OCI-LY1 (cell line): ENCODE data around the gene TST.

Source experiments
- H2AFZ ChIP-seq: fragments of 200-600 bp; sonication (generic), shearing (Covaris generic); 2 replicates; pipeline ENCODE4 v1.6.0; 2014; ENCODE audit warnings: antibody characterized with exemption, mild to moderate bottlenecking, low read length
- H3F3A ChIP-seq: fragments of 200-600 bp; sonication (generic), shearing (Covaris generic); 2 replicates; pipeline ENCODE4 v1.6.0; 2014; ENCODE audit warnings: mild to moderate bottlenecking, antibody characterized with exemption, low read length, moderate library complexity; ENCODE audit not compliant: insufficient read depth
- H3K27ac ChIP-seq: fragments of 200-600 bp; sonication (generic); 2 replicates; pipeline ENCODE4 v1.5.1; 2014; ENCODE audit warnings: low read length, mixed run types, mild to moderate bottlenecking, low read depth; ENCODE audit not compliant: poor library complexity, severe bottlenecking
- H3K27me3 ChIP-seq: fragments of 200-600 bp; sonication (generic); 2 replicates; pipeline ENCODE4 v1.6.0; 2014; ENCODE audit warnings: antibody characterized with exemption, mild to moderate bottlenecking, low read length, moderate library complexity; ENCODE audit not compliant: insufficient read depth
- H3K36me3 ChIP-seq: fragments of 200-600 bp; sonication (generic); 2 replicates; pipeline ENCODE4 v1.6.1; 2014; ENCODE audit warnings: mild to moderate bottlenecking, antibody characterized with exemption, low read length, moderate library complexity, mixed read lengths; ENCODE audit not compliant: insufficient read depth
- H3K4me1 ChIP-seq: fragments of 200-600 bp; sonication (generic); 2 replicates; pipeline ENCODE4 v1.5.1; 2014; ENCODE audit warnings: mild to moderate bottlenecking, low read length, moderate library complexity; ENCODE audit not compliant: insufficient read depth, severe bottlenecking
- H3K4me2 ChIP-seq: fragments of 200-600 bp; sonication (generic), shearing (Covaris generic); 2 replicates; pipeline ENCODE4 v1.6.1; 2014; ENCODE audit warnings: low read length
- H3K4me3 ChIP-seq: fragments of 200-600 bp; sonication (generic); 2 replicates; pipeline ENCODE4 v1.5.1; 2014; ENCODE audit warnings: low read length, low read depth, mild to moderate bottlenecking, mixed read lengths; ENCODE audit not compliant: poor library complexity, severe bottlenecking
- H3K79me2 ChIP-seq: fragments of 200-600 bp; shearing (Covaris generic); 2 replicates; pipeline ENCODE4 v1.6.1; 2016; ENCODE audit warnings: mixed run types, low read length, mixed read lengths; ENCODE audit not compliant: insufficient read depth
- H3K9ac ChIP-seq: fragments of 200-600 bp; sonication (generic), shearing (Covaris generic); 2 replicates; pipeline ENCODE4 v1.6.1; 2014; ENCODE audit warnings: mild to moderate bottlenecking, low read length, mixed read lengths
- H3K9me2 ChIP-seq: fragments of 200-600 bp; sonication (generic), shearing (Covaris generic); 2 replicates; pipeline ENCODE4 v1.6.1; 2014; ENCODE audit warnings: low read depth, mild to moderate bottlenecking, low read length, mixed read lengths
- H3K9me3 ChIP-seq: fragments of 200-600 bp; shearing (Covaris generic); 2 replicates; pipeline ENCODE4 v1.6.1; 2014; ENCODE audit warnings: low read length, mixed read lengths
- H4K20me1 ChIP-seq: fragments of 200-600 bp; sonication (generic), shearing (Covaris generic); 2 replicates; pipeline ENCODE4 v1.6.0; 2016; ENCODE audit warnings: mild to moderate bottlenecking, low read length; ENCODE audit not compliant: insufficient read depth
- CTCF ChIP-seq: fragments of 200-600 bp; sonication (generic), shearing (Covaris generic); IDR thresholded peaks from 2 replicates; pipeline ENCODE4 v1.5.1; 2017; ENCODE audit warnings: mild to moderate bottlenecking, antibody characterized with exemption, low read length, moderate library complexity, mixed read lengths
- EZH2 ChIP-seq: fragments of 200-600 bp; sonication (generic), shearing (Covaris generic); IDR thresholded peaks from 2 replicates; pipeline ENCODE4 v1.8.0; 2017; ENCODE audit warnings: borderline replicate concordance, mixed run types, mild to moderate bottlenecking, antibody characterized with exemption, low read length, moderate library complexity, mixed read lengths

TST gene

GRCh38 chr22:37061611-37062375 lies 42.5 kb upstream of the TST start:
- no peaks in the 10 kb centered on the region for H3K9me3 ChIP-seq
- H3K4me2 ChIP-seq, result no peak overlapping the region
- H3K36me3 ChIP-seq, result no peaks in the 10 kb centered on the region
- no peak overlapping the region for H2AFZ ChIP-seq
- H3K9ac ChIP-seq, result no peak overlapping the region
- no peaks in the 10 kb centered on the region for H3K9me2 ChIP-seq
- no peak for TF ChIP-seq CTCF
- no peak for TF ChIP-seq EZH2
- no peaks in the 10 kb centered on the region for H4K20me1 ChIP-seq
- H3K4me3 ChIP-seq, result no peak overlapping the region
- H3K4me1 ChIP-seq, result no peaks in the 10 kb centered on the region
- no peaks in the 10 kb centered on the region for H3K79me2 ChIP-seq
- H3F3A ChIP-seq, result no peaks in the 10 kb centered on the region
- peaks cover 7% of the 10 kb centered on the region; the same call in 1 of the 2 replicates for H3K27me3 ChIP-seq
- H3K27ac ChIP-seq, result no peak overlapping the region

GRCh38 chr22:37060801-37061610 lies 41.8 kb upstream of the TST start:
- no peak overlapping the region for H3K27ac ChIP-seq
- H3K27me3 ChIP-seq, result peaks cover 7% of the 10 kb centered on the region; the same call in 1 of the 2 replicates
- no peak overlapping the region for H3K4me2 ChIP-seq
- H3K79me2 ChIP-seq, result no peaks in the 10 kb centered on the region
- H3K9me2 ChIP-seq, result no peaks in the 10 kb centered on the region
- no peaks in the 10 kb centered on the region for H3K4me1 ChIP-seq
- H3K36me3 ChIP-seq, result no peaks in the 10 kb centered on the region
- H2AFZ ChIP-seq, result no peak overlapping the region
- no peak overlapping the region for H3K9ac ChIP-seq
- H3K4me3 ChIP-seq, result no peak overlapping the region
- no peak for TF ChIP-seq CTCF
- TF ChIP-seq EZH2, result no peak
- H3F3A ChIP-seq, result no peaks in the 10 kb centered on the region
- no peaks in the 10 kb centered on the region for H4K20me1 ChIP-seq
- no peaks in the 10 kb centered on the region for H3K9me3 ChIP-seq

- no peak overlapping the region for H3K4me2 ChIP-seq
- H3K79me2 ChIP-seq, result no peaks in the 10 kb centered on the region
- H3K9ac ChIP-seq, result no peak overlapping the region
- H3K9me2 ChIP-seq, result no peaks in the 10 kb centered on the region
- no peak for TF ChIP-seq EZH2
- no peak for TF ChIP-seq CTCF
- no peak overlapping the region for H2AFZ ChIP-seq
- H3K27me3 ChIP-seq, result peaks cover 7% of the 10 kb centered on the region; the same call in 1 of the 2 replicates
- H3K27ac ChIP-seq, result no peak overlapping the region
- H3K36me3 ChIP-seq, result no peaks in the 10 kb centered on the region
- H3K4me1 ChIP-seq, result no peaks in the 10 kb centered on the region
- H3K9me3 ChIP-seq, result no peaks in the 10 kb centered on the region
- H3F3A ChIP-seq, result no peaks in the 10 kb centered on the region
- no peak overlapping the region for H3K4me3 ChIP-seq
- H4K20me1 ChIP-seq, result no peaks in the 10 kb centered on the region
These were observed 40.7 kb upstream of the TST start for GRCh38 chr22:37059876-37060449.
